K562 (cell line): ENCODE measurements around the gene SRPX. TPM values are rescaled to one million over a fixed set of nuclear protein-coding genes. Genes with fewer than 3 reads are reported as not detected.
A peak's percentile ranks its signal among the peaks of the same experiment; 100 is the strongest.

ENCODE experiments used
- CREB5 ChIP-seq: fragments of 250-450 bp; sonication (Bioruptor Pico); IDR thresholded peaks from 2 replicates; pipeline ENCODE4 v1.5.0; 2020; ENCODE audit warnings: mild to moderate bottlenecking
- E2F4 ChIP-seq: sonication (generic); formaldehyde crosslinking; IDR thresholded peaks from 2 replicates; pipeline ENCODE4 v1.8.0; 2022; ENCODE audit warnings: mild to moderate bottlenecking, low read depth, missing genetic modification reagents
- REST ChIP-seq, 2 experiments: fragments of 450-650 bp; formaldehyde crosslinking in 1 of 2; IDR thresholded peaks; 2 replicates each; pipeline versions ENCODE4 v1.4.0 to v1.6.1; 2014 to 2020; ENCODE audit warnings: mild to moderate bottlenecking in 2 of 2, borderline replicate concordance in 1 of 2, low read depth in 1 of 2
- THRB ChIP-seq: fragments of 450-650 bp; formaldehyde crosslinking; conservative IDR thresholded peaks from 2 replicates; pipeline ENCODE4 v1.4.0; 2022; ENCODE audit warnings: mild to moderate bottlenecking, missing genetic modification characterization
- ZC3H11A ChIP-seq: IDR thresholded peaks from 2 replicates; pipeline ENCODE4 v1.6.1; 2012; ENCODE audit warnings: low read depth, low read length, improper control_type of control experiment
- polyA plus RNA-seq, 8 experiments: library from polyadenylated mRNA; depleted of rRNA in 4 of 8; stranded (reverse) in 5 of 8; unstranded in 3 of 8; fragments of >200 nt; fragmentation: Nextera tagmentation in 2 of 8; fragmentation: Illumina TruSeq in 1 of 8; extraction: Ambion mirVana in 2 of 8; extraction: Trizol in 1 of 8; gene quantifications; 2 replicates each; pipeline versions ENCODE4 v1.2.1 to v1.2.3, GENCODE V29; 2011 to 2014; ENCODE audit warnings: inconsistent platforms in 1 of 8, missing spikeins in 1 of 8
- total RNA-seq, 7 experiments: library from RNA; depleted of rRNA in 6 of 7; stranded (reverse); fragments of >200 nt in 6 of 7; fragmentation: Illumina TruSeq in 2 of 7; extraction: Trizol in 2 of 7; gene quantifications; 2 replicates each; pipeline versions ENCODE4 v1.2.1 to v1.2.3, GENCODE V29; 2011 to 2021; ENCODE audit warnings: low replicate concordance in 1 of 7

SRPX gene
- total and polyA plus RNA-seq, 9 of the 15 experiments (the other 6 are each of a cell fraction or from before 2014, with no cell fraction given): 0.11 to 0.77 (median 0.38) TPM; not detected in 2

GRCh38 chrX:38175139-38175538 lies 45.5 kb downstream of the SRPX start (continued):
- peak; percentile 35; the same call in 1 of the 2 replicates for TF ChIP-seq REST (IDR thresholded peaks at IDR 0.05; ENCODE audit: borderline replicate concordance)
- TF ChIP-seq REST (CRISPR knock-in tag; IDR thresholded peaks at IDR 0.05; ENCODE audit: low read depth): no peak
- no peak for TF ChIP-seq E2F4 (CRISPR knock-in tag)
- no peak for TF ChIP-seq ZC3H11A
- no peak for TF ChIP-seq CREB5
- no peak for TF ChIP-seq THRB
